Measurements from ENCODE around the gene SRXN1. TPM values are rescaled to one million over a fixed set of nuclear protein-coding genes. Genes with fewer than 3 reads are reported as not detected.

The SRXN1 gene
- total RNA-seq, 1 experiment from 2014 or later = 42.6 TPM

DNA sequence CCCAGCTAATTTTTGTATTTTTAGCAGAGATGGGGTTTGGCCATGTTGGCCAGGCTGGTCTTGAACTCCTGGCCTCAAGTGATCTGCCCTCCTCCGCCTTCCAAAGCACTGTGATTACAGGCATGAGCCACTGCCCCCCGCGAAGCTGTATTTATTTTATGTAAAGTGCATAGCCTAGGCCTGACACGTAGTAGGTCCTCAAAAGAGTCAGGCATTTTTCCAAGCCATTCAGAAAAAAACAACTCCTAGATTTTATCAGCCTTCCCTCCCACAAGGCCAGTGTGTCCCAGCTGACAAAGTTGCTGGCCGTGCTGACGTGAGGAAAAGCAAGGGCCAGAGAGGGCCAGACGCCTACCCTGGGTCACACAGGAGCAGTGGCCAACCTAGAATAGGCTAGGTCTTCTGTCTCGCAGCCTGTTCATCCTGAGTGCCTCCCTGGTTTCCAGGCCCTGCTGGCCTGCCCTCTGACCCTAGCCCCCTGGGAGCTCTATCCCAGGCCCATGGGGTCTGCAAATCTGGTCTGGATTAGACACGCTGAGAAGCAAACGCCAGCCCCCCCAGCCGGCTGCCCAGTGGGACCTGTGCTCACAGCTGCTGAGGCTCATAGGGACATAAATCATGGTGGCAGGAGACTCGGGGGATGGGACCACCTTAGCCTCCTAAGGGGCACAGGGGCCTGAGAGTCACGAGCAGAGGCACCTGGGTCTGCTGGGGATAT lies 54.7 kb downstream of the SRXN1 start:
- Mint-ChIP-seq H3K4me1 (ENCODE audit: insufficient read depth, unreplicated experiment) (no peaks in the 10 kb centered on the region), H3K9me3 (ENCODE audit: unreplicated experiment) (no peaks in the 10 kb centered on the region), H3K36me3 (ENCODE audit: insufficient read depth, unreplicated experiment) (no peaks in the 10 kb centered on the region), H3K27ac (ENCODE audit: low read depth, unreplicated experiment) (no peak overlapping the region), H3K4me3 (ENCODE audit: unreplicated experiment) (no peak overlapping the region), H3K27me3 (ENCODE audit: insufficient read depth, unreplicated experiment) (no peaks in the 10 kb centered on the region)
- TF ChIP-seq, protein P1, sequence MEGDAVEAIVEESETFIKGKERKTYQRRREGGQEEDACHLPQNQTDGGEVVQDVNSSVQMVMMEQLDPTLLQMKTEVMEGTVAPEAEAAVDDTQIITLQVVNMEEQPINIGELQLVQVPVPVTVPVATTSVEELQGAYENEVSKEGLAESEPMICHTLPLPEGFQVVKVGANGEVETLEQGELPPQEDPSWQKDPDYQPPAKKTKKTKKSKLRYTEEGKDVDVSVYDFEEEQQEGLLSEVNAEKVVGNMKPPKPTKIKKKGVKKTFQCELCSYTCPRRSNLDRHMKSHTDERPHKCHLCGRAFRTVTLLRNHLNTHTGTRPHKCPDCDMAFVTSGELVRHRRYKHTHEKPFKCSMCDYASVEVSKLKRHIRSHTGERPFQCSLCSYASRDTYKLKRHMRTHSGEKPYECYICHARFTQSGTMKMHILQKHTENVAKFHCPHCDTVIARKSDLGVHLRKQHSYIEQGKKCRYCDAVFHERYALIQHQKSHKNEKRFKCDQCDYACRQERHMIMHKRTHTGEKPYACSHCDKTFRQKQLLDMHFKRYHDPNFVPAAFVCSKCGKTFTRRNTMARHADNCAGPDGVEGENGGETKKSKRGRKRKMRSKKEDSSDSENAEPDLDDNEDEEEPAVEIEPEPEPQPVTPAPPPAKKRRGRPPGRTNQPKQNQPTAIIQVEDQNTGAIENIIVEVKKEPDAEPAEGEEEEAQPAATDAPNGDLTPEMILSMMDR (IDR thresholded peaks at IDR 0.05; ENCODE audit: unreplicated experiment) = no peak
- no TSS peak for BruUV-seq (replicated peaks)
- DNase-seq (ENCODE audit: unreplicated experiment) = no peak
- ChIA-PET CTCF (interaction anchor here (1.3 to 1.7 kb wide), 2 partner anchors 14 to 47 kb away, joined by 3 to 6 read pairs; no protein-coding TSS in a partner anchor), POLR2A (interaction anchor here (0.6 kb wide), 1 partner anchor 38 kb away, joined by 3 read pairs; no protein-coding TSS in a partner anchor)
- intact Hi-C loops (cut with micrococcal nuclease) = no loop called here

DNA sequence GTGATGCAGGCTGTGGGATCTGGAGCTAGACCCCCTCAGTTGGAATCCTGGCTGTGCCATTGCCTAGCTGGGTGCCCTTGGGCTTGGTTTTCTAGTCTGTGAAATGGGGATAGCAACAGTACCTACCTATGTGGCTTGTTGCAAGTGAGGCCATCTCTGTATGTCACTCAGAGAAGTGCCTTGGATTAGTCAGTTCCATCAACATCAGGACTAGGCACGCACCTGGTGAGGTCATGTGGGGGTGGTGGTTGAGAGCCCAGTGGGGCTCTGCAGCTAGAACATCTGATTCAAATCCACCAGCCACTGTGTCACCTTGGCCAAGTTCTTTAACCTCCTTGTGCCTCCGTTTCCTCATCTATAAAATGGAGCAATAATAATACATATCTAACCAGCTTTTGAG lies 55.4 kb downstream of the SRXN1 start:
- Mint-ChIP-seq H3K4me1 (ENCODE audit: insufficient read depth, unreplicated experiment) (no peaks in the 10 kb centered on the region), H3K27ac (ENCODE audit: low read depth, unreplicated experiment) (no peak overlapping the region), H3K9me3 (ENCODE audit: unreplicated experiment) (no peaks in the 10 kb centered on the region), H3K27me3 (ENCODE audit: insufficient read depth, unreplicated experiment) (peaks cover 2% of the 10 kb centered on the region), H3K4me3 (ENCODE audit: unreplicated experiment) (no peak overlapping the region), H3K36me3 (ENCODE audit: insufficient read depth, unreplicated experiment) (no peaks in the 10 kb centered on the region)
- no peak for DNase-seq (ENCODE audit: unreplicated experiment)
- intact Hi-C loops (cut with micrococcal nuclease) = no loop called here
- TF ChIP-seq, protein P1 (IDR thresholded peaks at IDR 0.05; ENCODE audit: unreplicated experiment) = no peak
- BruUV-seq (replicated peaks) = no TSS peak
- ChIA-PET CTCF (interaction anchor here (1.3 to 1.7 kb wide), 2 partner anchors 14 to 48 kb away, joined by 3 to 6 read pairs; no protein-coding TSS in a partner anchor), POLR2A (no interaction called here)

Other genes with a start within 250 kb of the SRXN1 start
- gene RBCK1, start 244.9 kb downstream of the SRXN1 start, total RNA-seq (2022) = 353 and 488 TPM in 2 replicates
- gene TBC1D20, start 190.7 kb downstream of the SRXN1 start, total RNA-seq (2022) = 32.5 and 36.0 TPM in 2 replicates
- 271 and 297 TPM in 2 replicates for gene CSNK2A1, start 109.4 kb downstream of the SRXN1 start, total RNA-seq (2022)
- gene TCF15, start 42.9 kb downstream of the SRXN1 start, total RNA-seq (2022) = not detected in 2 replicates
- gene SCRT2, start 22.6 kb upstream of the SRXN1 start, total RNA-seq (2022) = not detected in 2 replicates
- 0.14 and 0.17 TPM in 2 replicates for gene SLC52A3, start 115.3 kb upstream of the SRXN1 start, total RNA-seq (2022)
- gene FAM110A, start 180.5 kb upstream of the SRXN1 start, total RNA-seq (2022) = 9.2 and 13.6 TPM in 2 replicates

Measured in MCF 10A (cell line).